Astrocyte (in vitro differentiated cells and primary cell): ENCODE results near the gene GBP2. TPM values are rescaled to one million over a fixed set of nuclear protein-coding genes. Genes with fewer than 3 reads are reported as not detected.

Experiments
- DNase-seq: peaks from one replicate; pipeline ENCODE4 v3.0.0-alpha.2; 2010; ENCODE audit warnings: low read depth
- FAIRE-seq: peaks from 2 replicates; lab custom pipeline; 2011; peaks lifted over from hg19 to GRCh38; lab: Jason Lieb, UNC
- H2AFZ ChIP-seq: 2 replicates; pipeline ENCODE4 v1.6.0; 2012; ENCODE audit warnings: low read depth, low read length, inconsistent platforms
- H3K27ac ChIP-seq: 2 replicates; pipeline ENCODE4 v1.5.1; 2011; ENCODE audit warnings: low read depth, low read length, inconsistent platforms
- H3K27me3 ChIP-seq: 2 replicates; pipeline ENCODE4 v1.6.0; 2011; ENCODE audit warnings: low read length, inconsistent platforms; ENCODE audit not compliant: insufficient read depth
- H3K36me3 ChIP-seq: 2 replicates; pipeline ENCODE4 v1.5.1; 2011; ENCODE audit warnings: low read length, inconsistent platforms; ENCODE audit not compliant: insufficient read depth
- H3K4me1 ChIP-seq: 2 replicates; pipeline ENCODE4 v1.5.1; 2011; ENCODE audit warnings: low read length, inconsistent platforms; ENCODE audit not compliant: insufficient read depth
- H3K4me2 ChIP-seq: 2 replicates; pipeline ENCODE4 v1.6.0; 2012; ENCODE audit warnings: low read length, inconsistent platforms
- H3K4me3 ChIP-seq: 2 replicates; pipeline ENCODE4 v1.5.1; 2011; ENCODE audit warnings: low read depth, mild to moderate bottlenecking, low read length, inconsistent platforms; ENCODE audit not compliant: insufficient read depth
- H3K79me2 ChIP-seq: 2 replicates; pipeline ENCODE4 v1.6.0; 2012; ENCODE audit warnings: mild to moderate bottlenecking, low read length, inconsistent platforms; ENCODE audit not compliant: insufficient read depth
- H3K9ac ChIP-seq: 2 replicates; pipeline ENCODE4 v1.6.0; 2012; ENCODE audit warnings: mild to moderate bottlenecking, low read length, inconsistent platforms
- H3K9me3 ChIP-seq: 2 replicates; pipeline ENCODE4 v1.5.1; 2012; ENCODE audit warnings: low read depth, mild to moderate bottlenecking, low read length, inconsistent platforms; ENCODE audit not compliant: insufficient read depth
- H4K20me1 ChIP-seq: 2 replicates; pipeline ENCODE4 v1.6.0; 2012; ENCODE audit warnings: low read length, inconsistent platforms; ENCODE audit not compliant: insufficient read depth
- H3K27ac Mint-ChIP-seq: one replicate; pipeline ENCODE4 v1.8.0; 2021; ENCODE audit warnings: mild to moderate bottlenecking, mixed read lengths; ENCODE audit not compliant: unreplicated experiment
- H3K27me3 Mint-ChIP-seq: one replicate; pipeline ENCODE4 v1.8.0; 2021; ENCODE audit warnings: low read depth, mixed read lengths; ENCODE audit not compliant: unreplicated experiment
- H3K36me3 Mint-ChIP-seq: one replicate; pipeline ENCODE4 v1.8.0; 2021; ENCODE audit warnings: low read depth, mixed read lengths; ENCODE audit not compliant: unreplicated experiment
- H3K4me1 Mint-ChIP-seq: one replicate; pipeline ENCODE4 v1.8.0; 2021; ENCODE audit warnings: low read depth, mixed read lengths; ENCODE audit not compliant: unreplicated experiment
- H3K4me3 Mint-ChIP-seq: one replicate; pipeline ENCODE4 v1.8.0; 2021; ENCODE audit warnings: mild to moderate bottlenecking, moderate library complexity, mixed read lengths; ENCODE audit not compliant: unreplicated experiment
- H3K9me3 Mint-ChIP-seq: one replicate; pipeline ENCODE4 v1.8.0; 2021; ENCODE audit warnings: mild to moderate bottlenecking, mixed read lengths; ENCODE audit not compliant: unreplicated experiment
- EZH2 ChIP-seq: IDR thresholded peaks from 2 replicates; pipeline ENCODE4 v1.6.1; 2012; ENCODE audit warnings: mild to moderate bottlenecking, low read length, inconsistent platforms; ENCODE audit not compliant: insufficient read depth
- total RNA-seq: library from RNA; stranded (reverse); gene quantifications from 2 replicates; pipeline ENCODE4 v1.2.1, GENCODE V29; 2021
- TF ChIP-seq, protein P1 (sequence below): IDR thresholded peaks from 2 replicates; pipeline ENCODE4 v1.5.1; 2011; ENCODE audit warnings: low read depth, mild to moderate bottlenecking, inconsistent platforms, low read length, moderate library complexity; ENCODE audit not compliant: insufficient read depth

The GBP2 gene
- total RNA-seq, 1 donor from 2014 or later, result 4.6 TPM

- H3K27ac Mint-ChIP-seq, result no peak overlapping the region
- DNase-seq, result no peak
- no peaks in the 10 kb centered on the region for H3K27me3 ChIP-seq
- FAIRE-seq, result no peak
- TF ChIP-seq, protein P1, sequence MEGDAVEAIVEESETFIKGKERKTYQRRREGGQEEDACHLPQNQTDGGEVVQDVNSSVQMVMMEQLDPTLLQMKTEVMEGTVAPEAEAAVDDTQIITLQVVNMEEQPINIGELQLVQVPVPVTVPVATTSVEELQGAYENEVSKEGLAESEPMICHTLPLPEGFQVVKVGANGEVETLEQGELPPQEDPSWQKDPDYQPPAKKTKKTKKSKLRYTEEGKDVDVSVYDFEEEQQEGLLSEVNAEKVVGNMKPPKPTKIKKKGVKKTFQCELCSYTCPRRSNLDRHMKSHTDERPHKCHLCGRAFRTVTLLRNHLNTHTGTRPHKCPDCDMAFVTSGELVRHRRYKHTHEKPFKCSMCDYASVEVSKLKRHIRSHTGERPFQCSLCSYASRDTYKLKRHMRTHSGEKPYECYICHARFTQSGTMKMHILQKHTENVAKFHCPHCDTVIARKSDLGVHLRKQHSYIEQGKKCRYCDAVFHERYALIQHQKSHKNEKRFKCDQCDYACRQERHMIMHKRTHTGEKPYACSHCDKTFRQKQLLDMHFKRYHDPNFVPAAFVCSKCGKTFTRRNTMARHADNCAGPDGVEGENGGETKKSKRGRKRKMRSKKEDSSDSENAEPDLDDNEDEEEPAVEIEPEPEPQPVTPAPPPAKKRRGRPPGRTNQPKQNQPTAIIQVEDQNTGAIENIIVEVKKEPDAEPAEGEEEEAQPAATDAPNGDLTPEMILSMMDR, result no peak
- H3K4me3 ChIP-seq, result no peak overlapping the region
- H3K4me1 ChIP-seq, result no peaks in the 10 kb centered on the region
- no peaks in the 10 kb centered on the region for H3K36me3 Mint-ChIP-seq
- no peak overlapping the region for H3K4me2 ChIP-seq
- no peaks in the 10 kb centered on the region for H4K20me1 ChIP-seq
- no peak overlapping the region for H3K9ac ChIP-seq
- no peak overlapping the region for H3K27ac ChIP-seq
- H2AFZ ChIP-seq, result no peak overlapping the region
- no peaks in the 10 kb centered on the region for H3K79me2 ChIP-seq
- H3K9me3 ChIP-seq, result no peaks in the 10 kb centered on the region
- no peaks in the 10 kb centered on the region for H3K36me3 ChIP-seq
- no peaks in the 10 kb centered on the region for H3K27me3 Mint-ChIP-seq
- H3K4me1 Mint-ChIP-seq, result no peaks in the 10 kb centered on the region
- H3K9me3 Mint-ChIP-seq, result no peaks in the 10 kb centered on the region
- H3K4me3 Mint-ChIP-seq, result no peak overlapping the region
Measured at GRCh38 chr1:89112871-89113613, 12.9 kb downstream of the GBP2 start.

GRCh38 chr1:89104687-89105086 is 21.2 kb downstream of the GBP2 start:
- TF ChIP-seq, protein P1, result no peak
- no peak for TF ChIP-seq EZH2
- no peaks in the 10 kb centered on the region for H3K79me2 ChIP-seq
- Mint-ChIP-seq H3K9me3 (no peaks in the 10 kb centered on the region), H3K27ac (no peak overlapping the region), H3K27me3 (no peaks in the 10 kb centered on the region), H3K4me1 (no peaks in the 10 kb centered on the region), H3K4me3 (no peak overlapping the region), H3K36me3 (peaks cover 2% of the 10 kb centered on the region)
- no peaks in the 10 kb centered on the region for H4K20me1 ChIP-seq
- FAIRE-seq (no peak), DNase-seq (no peak)
- H3K27me3 ChIP-seq, result no peaks in the 10 kb centered on the region
- H3K4me1 ChIP-seq, result no peaks in the 10 kb centered on the region
- no peak overlapping the region for H3K4me2 ChIP-seq
- no peak overlapping the region for H3K4me3 ChIP-seq
- H3K27ac ChIP-seq, result no peak overlapping the region
- no peak overlapping the region for H2AFZ ChIP-seq
- no peaks in the 10 kb centered on the region for H3K36me3 ChIP-seq
- H3K9me3 ChIP-seq, result no peaks in the 10 kb centered on the region
- H3K9ac ChIP-seq, result no peak overlapping the region

DNA sequence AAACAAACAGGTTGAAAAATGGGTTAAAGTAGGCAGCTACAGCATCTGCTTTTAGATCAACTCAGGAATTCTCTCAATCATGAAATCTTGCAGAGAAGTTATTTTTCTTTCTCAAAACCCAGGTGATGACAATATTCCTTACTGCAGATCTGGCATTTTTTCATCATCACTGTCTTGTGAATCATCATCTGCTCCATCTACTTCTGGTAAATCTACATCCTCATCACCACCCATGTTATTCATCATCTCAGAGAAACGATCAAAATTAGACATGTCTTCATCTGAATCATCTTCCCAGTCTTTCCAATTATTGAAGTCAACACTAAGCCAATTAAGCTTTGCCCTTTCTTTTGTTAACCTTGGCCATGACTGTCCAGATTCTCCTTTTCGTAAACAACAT is 21.8 kb downstream of the GBP2 start:
- H3K27ac ChIP-seq, result no peak overlapping the region
- peak; percentile 52 for FAIRE-seq
- no peak for DNase-seq
- H3K27ac Mint-ChIP-seq, result no peak overlapping the region
- H3K9ac ChIP-seq, result no peak overlapping the region
- H3K36me3 Mint-ChIP-seq, result peaks cover 2% of the 10 kb centered on the region
- no peaks in the 10 kb centered on the region for H3K9me3 ChIP-seq
- no peak overlapping the region for H3K4me3 ChIP-seq
- TF ChIP-seq EZH2, result no peak
- TF ChIP-seq, protein P1, result no peak
- no peaks in the 10 kb centered on the region for H4K20me1 ChIP-seq
- H3K4me3 Mint-ChIP-seq, result no peak overlapping the region
- no peaks in the 10 kb centered on the region for H3K9me3 Mint-ChIP-seq
- H2AFZ ChIP-seq, result no peak overlapping the region
- H3K36me3 ChIP-seq, result no peaks in the 10 kb centered on the region
- no peaks in the 10 kb centered on the region for H3K27me3 Mint-ChIP-seq
- no peaks in the 10 kb centered on the region for H3K4me1 ChIP-seq
- no peaks in the 10 kb centered on the region for H3K27me3 ChIP-seq
- H3K79me2 ChIP-seq, result no peaks in the 10 kb centered on the region
- no peak overlapping the region for H3K4me2 ChIP-seq
- H3K4me1 Mint-ChIP-seq, result no peaks in the 10 kb centered on the region
